Measurements from ENCODE around the gene HIVEP2.

Gene HIVEP2

DNA sequence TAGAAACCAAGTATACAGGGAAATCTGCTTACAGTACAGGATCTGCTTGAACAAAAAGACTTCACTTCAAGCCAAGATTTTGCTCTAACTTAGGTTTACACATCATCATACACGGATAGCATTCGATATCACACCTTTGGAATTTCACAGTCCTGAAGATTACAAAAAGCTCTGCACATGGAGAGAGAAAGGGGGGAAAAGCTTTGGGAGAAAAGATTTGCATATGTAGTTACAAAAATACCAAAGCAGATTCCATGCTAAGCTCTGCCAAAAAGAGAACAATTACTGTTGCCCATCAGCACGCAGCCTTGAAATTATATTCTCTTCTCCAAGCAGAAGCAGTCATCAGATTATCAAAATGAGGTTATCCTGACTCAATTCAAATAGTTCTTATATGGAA lies 62.0 kb downstream of the HIVEP2 start:
- TF ChIP-seq GATA1 (IDR thresholded peaks at IDR 0.05; ENCODE audit: low read depth, low read length) (no peak), POLR2A (IDR thresholded peaks at IDR 0.05; ENCODE audit: low read length) (no peak)
- no peak for DNase-seq

DNA sequence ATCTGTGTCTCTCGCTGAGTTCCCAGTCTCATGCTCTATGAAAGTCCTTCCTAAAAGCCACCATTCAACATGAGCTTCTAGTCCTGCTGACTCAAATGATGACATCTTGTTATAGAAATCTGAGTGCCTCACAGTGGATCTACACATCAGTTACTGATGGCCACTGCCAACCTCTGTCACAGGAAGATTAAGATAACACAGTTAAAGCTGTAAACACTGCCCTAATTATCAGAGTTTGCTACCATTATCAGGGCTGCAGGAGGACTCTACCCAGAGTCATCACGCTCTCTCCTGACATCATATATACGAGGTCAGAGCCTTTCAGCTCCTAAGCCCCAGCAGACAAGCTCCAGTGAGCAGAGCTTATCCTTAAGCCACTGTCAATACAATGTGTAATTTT lies 63.2 kb downstream of the HIVEP2 start:
- peak in 1 of 2 experiments; percentile 32 for DNase-seq
- no peak for TF ChIP-seq GATA1 (IDR thresholded peaks at IDR 0.05; ENCODE audit: low read depth, low read length)
- no peak for TF ChIP-seq POLR2A (IDR thresholded peaks at IDR 0.05; ENCODE audit: low read length)

DNA sequence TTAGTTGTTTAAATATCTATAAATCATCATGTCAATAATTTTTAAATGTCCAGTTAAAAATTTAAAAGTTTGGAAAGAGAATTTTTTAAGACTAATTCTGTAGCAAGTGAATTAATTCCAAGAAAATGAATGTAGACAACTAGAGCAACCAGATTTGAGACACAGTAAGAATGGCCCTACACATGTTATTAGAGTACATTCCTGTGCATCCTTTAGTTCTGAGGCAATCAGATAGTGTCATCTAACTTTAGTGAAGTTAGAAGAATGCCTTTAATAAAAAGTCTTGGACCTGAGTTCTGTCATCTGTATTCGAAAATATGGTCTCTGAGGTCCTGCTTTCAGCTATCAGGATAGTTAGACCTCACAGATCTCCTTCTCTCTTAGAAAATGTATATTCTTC lies 63.7 kb downstream of the HIVEP2 start:
- TF ChIP-seq POLR2A (IDR thresholded peaks at IDR 0.05; ENCODE audit: low read length) (no peak), GATA1 (IDR thresholded peaks at IDR 0.05; ENCODE audit: low read depth, low read length) (no peak)

GRCh38 chr6:142880201-142880600 lies 64.8 kb downstream of the HIVEP2 start:
- no peak for DNase-seq
- TF ChIP-seq POLR2A (IDR thresholded peaks at IDR 0.05; ENCODE audit: low read length) (no peak), GATA1 (IDR thresholded peaks at IDR 0.05; ENCODE audit: low read depth, low read length) (no peak)

More for the DNA sequence above, 63.7 kb downstream of the HIVEP2 start:
- no peak for DNase-seq

DNA sequence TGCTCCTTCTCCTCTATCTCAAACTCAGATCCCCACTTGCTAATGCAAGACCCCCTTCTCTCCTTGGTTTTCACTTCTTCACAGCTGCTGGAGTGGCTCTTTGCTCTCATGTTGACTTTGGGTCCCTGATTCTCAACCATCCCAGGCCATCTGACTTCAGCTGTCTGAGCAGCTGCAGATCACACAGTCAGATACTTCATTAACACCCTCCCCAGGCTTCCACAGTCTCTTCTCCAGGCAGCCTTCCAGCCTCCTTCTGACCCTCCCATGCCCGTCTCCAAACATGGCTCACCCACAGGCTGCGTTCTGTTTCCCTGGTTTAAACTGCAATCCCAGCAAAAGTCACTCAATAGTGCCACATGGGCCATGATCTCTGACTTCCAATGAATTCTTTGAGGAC lies 65.4 kb downstream of the HIVEP2 start:
- no peak for TF ChIP-seq POLR2A (IDR thresholded peaks at IDR 0.05; ENCODE audit: low read length)
- no peak for TF ChIP-seq GATA1 (IDR thresholded peaks at IDR 0.05; ENCODE audit: low read depth, low read length)
- no peak for DNase-seq

DNA sequence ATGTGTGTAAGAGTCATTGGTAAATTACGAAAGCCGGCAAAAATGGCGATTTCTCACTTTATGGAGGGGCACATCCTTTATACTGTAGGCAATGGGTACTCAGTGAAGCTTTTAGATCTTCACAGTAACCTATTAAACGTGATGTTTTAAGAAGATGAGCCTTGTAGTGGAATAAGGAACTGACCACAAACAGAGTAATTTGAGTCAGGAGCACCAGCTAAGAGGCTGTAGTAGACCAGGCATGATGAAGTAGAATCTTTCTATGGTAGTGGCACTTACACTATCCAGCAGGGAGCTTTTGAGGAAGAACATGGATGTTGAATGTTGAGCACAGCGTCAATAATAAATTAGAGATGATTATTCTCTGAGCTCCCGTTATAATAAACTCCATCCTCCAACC lies 65.9 kb downstream of the HIVEP2 start:
- no peak for TF ChIP-seq POLR2A (IDR thresholded peaks at IDR 0.05; ENCODE audit: low read length)
- TF ChIP-seq GATA1 (IDR thresholded peaks at IDR 0.05; ENCODE audit: low read depth, low read length) = no peak
- DNase-seq = no peak

GRCh38 chr6:142878407-142878806 lies 66.6 kb downstream of the HIVEP2 start:
- no peak for DNase-seq
- TF ChIP-seq GATA1 (IDR thresholded peaks at IDR 0.05; ENCODE audit: low read depth, low read length) (no peak), POLR2A (IDR thresholded peaks at IDR 0.05; ENCODE audit: low read length) (no peak)

- DNase-seq = peak in 1 of 2 experiments; percentile 1
- TF ChIP-seq GATA1 (IDR thresholded peaks at IDR 0.05; ENCODE audit: low read depth, low read length) (no peak), POLR2A (IDR thresholded peaks at IDR 0.05; ENCODE audit: low read length) (no peak)
Measured at GRCh38 chr6:142874676-142875075, 70.3 kb downstream of the HIVEP2 start.

- TF ChIP-seq GATA1 (IDR thresholded peaks at IDR 0.05; ENCODE audit: low read depth, low read length) (no peak), POLR2A (IDR thresholded peaks at IDR 0.05; ENCODE audit: low read length) (no peak)
- DNase-seq = no peak
Measured at GRCh38 chr6:142872376-142872775, 72.6 kb downstream of the HIVEP2 start.

GRCh38 chr6:142871910-142872331 lies 73.1 kb downstream of the HIVEP2 start:
- no peak for TF ChIP-seq GATA1 (IDR thresholded peaks at IDR 0.05; ENCODE audit: low read depth, low read length)
- no peak for TF ChIP-seq POLR2A (IDR thresholded peaks at IDR 0.05; ENCODE audit: low read length)
- DNase-seq = no peak

- DNase-seq = no peak
- TF ChIP-seq GATA1 (IDR thresholded peaks at IDR 0.05; ENCODE audit: low read depth, low read length) = no peak
- TF ChIP-seq POLR2A (IDR thresholded peaks at IDR 0.05; ENCODE audit: low read length) = no peak
Measured at GRCh38 chr6:142870787-142871415, 74.1 kb downstream of the HIVEP2 start.

- TF ChIP-seq POLR2A (IDR thresholded peaks at IDR 0.05; ENCODE audit: low read length) = no peak
- DNase-seq = no peak
Measured at GRCh38 chr6:142868917-142869316, 76.1 kb downstream of the HIVEP2 start.

- no peak for DNase-seq
- TF ChIP-seq POLR2A (IDR thresholded peaks at IDR 0.05; ENCODE audit: low read length) (no peak), GATA1 (IDR thresholded peaks at IDR 0.05; ENCODE audit: low read depth, low read length) (no peak)
Measured at GRCh38 chr6:142867988-142868812, 76.8 kb downstream of the HIVEP2 start.

DNA sequence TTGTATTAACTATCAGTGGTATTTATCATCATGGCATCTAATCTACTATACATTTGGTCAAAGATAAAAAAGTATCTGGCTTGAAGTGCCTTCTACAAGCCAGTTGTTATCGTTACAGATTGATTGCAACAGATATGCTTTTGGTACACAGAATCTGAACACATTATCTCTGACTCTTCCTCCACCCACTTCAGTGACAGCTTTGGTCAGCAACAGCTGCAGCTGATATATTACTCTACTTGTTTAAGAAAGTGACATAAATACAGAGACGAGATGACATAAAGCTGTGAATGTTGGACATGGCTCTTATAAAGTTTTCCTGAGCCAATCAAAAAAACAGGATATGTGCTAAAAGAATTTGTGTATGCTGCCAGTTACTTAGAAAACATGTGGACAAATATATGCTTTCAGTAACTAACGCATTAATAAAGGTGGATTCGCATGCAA lies 77.6 kb downstream of the HIVEP2 start:
- no peak for TF ChIP-seq POLR2A (IDR thresholded peaks at IDR 0.05; ENCODE audit: low read length)
- TF ChIP-seq GATA1 (IDR thresholded peaks at IDR 0.05; ENCODE audit: low read depth, low read length) = no peak
- DNase-seq = no peak

DNA sequence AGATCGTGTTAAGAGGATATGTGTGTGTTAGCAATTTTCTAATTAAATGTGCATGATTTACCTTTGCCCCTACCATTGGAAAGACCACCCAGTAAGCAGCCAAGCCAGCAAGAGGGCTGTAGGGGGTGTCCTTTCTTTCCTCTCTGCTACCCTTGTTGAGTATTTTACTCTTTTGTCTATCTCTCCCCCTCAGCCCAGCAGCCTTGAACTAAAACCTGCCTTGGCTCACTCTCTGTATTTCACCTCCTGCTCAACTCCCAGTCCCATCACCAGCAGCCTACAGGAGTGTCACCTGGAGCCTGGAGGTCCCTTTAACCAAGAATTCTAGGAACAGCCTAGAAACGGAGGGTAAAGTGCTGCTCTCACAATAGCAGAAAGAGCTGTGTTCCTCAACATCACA lies 81.0 kb downstream of the HIVEP2 start:
- no peak for DNase-seq
- TF ChIP-seq GATA1 (IDR thresholded peaks at IDR 0.05; ENCODE audit: low read depth, low read length) (no peak), POLR2A (IDR thresholded peaks at IDR 0.05; ENCODE audit: low read length) (no peak)

All from erythroblast (primary cell).